Liver (tissue), 3 donors: ENCODE measurements around the gene LUC7L.

Experiments
- CTCF ChIP-seq: fragments of 150-350 bp; IDR thresholded peaks from 2 replicates; pipeline ENCODE4 v1.5.1; 2017; ENCODE audit warnings: improper control_type of control experiment, low read depth, low read length; ENCODE audit not compliant: missing input control
- TAF1 ChIP-seq: conservative IDR thresholded peaks from 2 replicates; pipeline ENCODE4 v1.6.1; 2016; ENCODE audit warnings: antibody characterized with exemption, mild to moderate bottlenecking
- YY1 ChIP-seq: IDR thresholded peaks from 2 replicates; pipeline ENCODE4 v1.6.1; 2016; ENCODE audit warnings: antibody characterized with exemption, mild to moderate bottlenecking
- donor health status: healthy.
- donor health status: healthy.

- TF ChIP-seq CTCF (no peak), YY1 (no peak), TAF1 (no peak)
Measured at GRCh38 chr16:177394-177822, 51.8 kb downstream of the LUC7L start.
